ENCODE measurements around the gene TGFBR3L.
"Not testable (repeated sequence)": the region's sequence is repeated elsewhere in the genome, so short reads cannot be mapped to it uniquely, and the experiment has no call there.

TGFBR3L gene

GRCh38 chr19:7881910-7882309, 32.7 kb upstream of the TGFBR3L start:
- no peak for DNase-seq

GRCh38 chr19:7883105-7883504, 31.5 kb upstream of the TGFBR3L start:
- no peak for DNase-seq

- DNase-seq: no peak
These were observed 30.6 kb upstream of the TGFBR3L start for GRCh38 chr19:7883796-7884570.

- DNase-seq: no peak
These were observed 28.8 kb upstream of the TGFBR3L start for GRCh38 chr19:7885818-7886217.

- DNase-seq: no peak
These were observed 27.1 kb upstream of the TGFBR3L start for GRCh38 chr19:7887408-7888144.

GRCh38 chr19:7888145-7888825, 26.3 kb upstream of the TGFBR3L start, which contains the start of gene LRRC8E:
LRRC8E (plus strand) TSS chr19:7888510; CDS start chr19:7895604, 7,094 bp downstream.
- no peak for DNase-seq

- no peak for DNase-seq
These were observed 25.8 kb upstream of the TGFBR3L start for GRCh38 chr19:7888826-7889217.

- not testable (repeated sequence) for DNase-seq
These were observed 21.1 kb upstream of the TGFBR3L start for GRCh38 chr19:7893362-7894101.

- DNase-seq: no peak
These were observed 19.9 kb upstream of the TGFBR3L start for GRCh38 chr19:7894612-7895309.

- DNase-seq: no peak
These were observed 19.1 kb upstream of the TGFBR3L start for GRCh38 chr19:7895565-7895964.

GRCh38 chr19:7897292-7897691, 17.3 kb upstream of the TGFBR3L start:
- DNase-seq: no peak

GRCh38 chr19:7898967-7899366, 15.7 kb upstream of the TGFBR3L start:
- DNase-seq: no peak

- no peak for DNase-seq
These were observed 14.8 kb upstream of the TGFBR3L start for GRCh38 chr19:7899751-7900378.

GRCh38 chr19:7900401-7900870, 14.2 kb upstream of the TGFBR3L start:
- DNase-seq: no peak

- DNase-seq: no peak
These were observed 13.7 kb upstream of the TGFBR3L start for GRCh38 chr19:7900931-7901330.

- no peak for DNase-seq
These were observed 13.3 kb upstream of the TGFBR3L start for GRCh38 chr19:7901337-7901736.

- no peak for DNase-seq
These were observed 11.8 kb upstream of the TGFBR3L start for GRCh38 chr19:7902796-7903243.

- DNase-seq: peak; percentile 98 to 100
These were observed 11.2 kb upstream of the TGFBR3L start, which contains the start of gene MAP2K7 for GRCh38 chr19:7903244-7904073. MAP2K7 (plus strand) TSS chr19:7903877; CDS start chr19:7903945, 68 bp downstream.

GRCh38 chr19:7904074-7905020, 10.3 kb upstream of the TGFBR3L start:
- no peak for DNase-seq

Measured in bone marrow (tissue), 2 donors.